ENCODE results near the gene SLC9A2.
A peak's percentile ranks its signal among the peaks of the same experiment; 100 is the strongest.

SLC9A2 gene

GRCh38 chr2:102726128-102727087, 107.1 kb downstream of the SLC9A2 start:
- no peak for DNase-seq (ENCODE audit: low spot score)

- no peak for DNase-seq (ENCODE audit: low spot score)
Observed at GRCh38 chr2:102735416-102736109, 116.2 kb downstream of the SLC9A2 start.

- DNase-seq (ENCODE audit: low spot score) = no peak
Observed at GRCh38 chr2:102736110-102736409, 116.7 kb downstream of the SLC9A2 start.

- peak; percentile 81 for DNase-seq (ENCODE audit: low spot score)
Observed at GRCh38 chr2:102736410-102737409, 117.4 kb downstream of the SLC9A2 start.

GRCh38 chr2:102737431-102737830, 118.1 kb downstream of the SLC9A2 start:
- no peak for DNase-seq (ENCODE audit: low spot score)

DNA sequence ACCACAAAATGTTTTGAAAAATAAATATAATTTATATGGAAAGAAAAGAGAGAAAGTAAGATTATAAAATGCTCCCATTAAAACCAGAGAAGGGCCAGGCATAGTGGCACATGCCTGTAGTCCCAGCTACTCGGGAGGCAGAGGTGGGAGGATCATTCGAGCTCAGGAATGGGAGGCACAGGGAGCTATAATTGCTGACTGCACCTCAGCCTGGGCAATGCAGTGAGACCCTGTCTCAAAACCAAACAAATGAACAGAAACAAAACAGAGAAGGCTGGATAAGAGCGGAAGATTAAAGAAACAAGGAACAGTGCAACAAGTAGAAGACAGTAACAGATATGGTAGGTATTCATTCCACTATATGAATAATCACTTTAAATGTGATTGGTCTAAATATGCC, 123.9 kb downstream of the SLC9A2 start:
- no peak for DNase-seq (ENCODE audit: low spot score)

- no peak for DNase-seq (ENCODE audit: low spot score)
Observed at GRCh38 chr2:102748107-102748506, 128.8 kb downstream of the SLC9A2 start.

GRCh38 chr2:102749938-102750337, 130.6 kb downstream of the SLC9A2 start:
- DNase-seq (ENCODE audit: low spot score) = peak; percentile 30

DNA sequence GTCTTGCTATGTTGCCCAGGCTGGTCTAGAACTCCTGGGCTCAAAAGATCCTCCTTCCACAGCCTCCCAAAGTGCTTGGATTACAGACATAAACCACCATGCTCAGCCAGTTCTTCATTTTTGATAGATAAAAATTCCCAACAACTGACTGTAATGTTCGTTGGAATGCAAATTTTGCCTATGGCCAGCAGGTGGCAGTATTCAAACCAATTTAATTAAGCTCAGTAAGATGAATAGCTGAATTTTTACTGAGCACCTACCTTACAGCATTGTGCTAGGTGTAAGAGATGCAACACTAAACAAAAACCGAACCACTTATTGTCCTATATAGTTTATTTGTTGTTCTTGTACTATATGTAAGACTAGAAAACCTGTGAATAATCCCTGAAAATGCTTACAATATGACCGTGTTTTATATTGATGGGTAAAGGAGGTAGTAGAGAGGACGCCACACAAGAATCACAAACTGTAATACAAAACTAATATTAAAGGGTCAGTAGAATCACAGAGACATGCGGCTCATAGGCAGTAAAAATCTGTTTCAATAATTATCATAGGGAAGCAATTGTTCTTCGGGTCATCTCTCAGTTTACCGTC, 134.3 kb downstream of the SLC9A2 start:
- peak; percentile 64 for DNase-seq (ENCODE audit: low spot score)

DNA sequence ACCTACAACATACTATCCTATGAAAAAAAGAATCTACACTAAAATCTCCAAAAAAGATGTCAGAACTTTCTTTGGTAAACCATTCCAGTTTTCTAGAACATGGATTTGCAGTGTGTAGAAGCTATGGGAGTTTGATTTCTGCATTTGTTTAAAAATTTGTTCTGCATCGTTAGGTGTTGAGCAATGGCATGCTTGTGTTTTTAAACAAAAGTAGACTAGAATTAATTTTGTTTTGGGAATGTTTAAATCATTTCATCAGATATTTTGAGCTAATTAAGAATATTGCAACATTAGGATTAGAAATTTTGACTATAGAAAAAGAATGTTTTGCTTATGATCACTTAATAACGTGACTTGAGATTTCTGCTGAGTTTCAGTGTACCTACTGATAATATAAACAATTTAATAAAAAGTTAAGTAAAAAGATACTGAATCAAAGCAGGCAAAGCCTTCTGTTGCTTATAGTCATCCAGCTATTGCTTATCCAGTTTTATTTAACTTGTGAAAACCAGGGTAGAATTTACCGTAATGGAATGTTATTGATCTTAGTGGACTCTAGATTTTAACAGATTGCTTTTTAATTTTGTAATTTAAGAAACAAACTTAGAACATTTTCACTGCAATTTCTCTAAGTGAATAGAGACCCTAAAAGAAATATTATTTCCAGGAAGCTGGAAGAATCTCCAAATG, 135.2 kb downstream of the SLC9A2 start:
- DNase-seq (ENCODE audit: low spot score) = no peak

DNA sequence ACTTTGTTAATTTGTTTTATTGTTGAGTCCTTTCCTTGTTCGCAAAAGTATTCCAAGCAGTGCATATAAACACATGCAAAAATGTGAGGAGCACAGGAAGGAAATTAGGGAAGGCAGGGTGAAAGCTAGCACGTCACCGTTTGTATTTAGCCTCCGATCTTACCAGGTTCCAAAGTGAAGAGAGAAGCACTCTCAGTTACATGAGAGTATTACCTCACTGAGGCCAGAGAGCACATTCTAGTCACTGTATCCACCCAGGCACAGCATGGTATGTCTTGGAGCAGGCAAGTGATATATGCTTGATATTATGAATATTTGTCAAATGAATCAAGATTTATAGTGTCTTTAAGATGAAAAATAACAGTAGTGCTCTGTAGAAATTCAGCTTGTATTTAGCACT, 135.9 kb downstream of the SLC9A2 start:
- DNase-seq (ENCODE audit: low spot score) = no peak

DNA sequence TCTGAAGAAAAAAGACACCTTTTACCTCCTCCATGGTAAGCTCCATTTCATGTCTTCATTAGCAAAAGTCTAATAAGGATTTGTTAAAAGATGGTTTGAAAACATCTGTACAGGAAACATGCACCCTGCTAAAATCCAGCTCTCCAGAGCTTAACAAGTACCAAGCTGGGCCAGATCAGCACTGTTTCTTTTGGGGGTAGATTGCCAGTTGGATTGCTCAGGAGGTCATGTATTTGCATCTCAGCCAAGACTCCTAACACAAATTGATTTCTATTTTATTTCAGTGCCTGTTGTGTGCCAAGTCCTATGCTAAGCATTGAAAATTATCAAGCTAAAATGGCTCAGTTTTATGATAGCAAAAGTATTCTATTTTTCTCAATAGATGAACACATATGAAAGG, 139.1 kb downstream of the SLC9A2 start:
- no peak for DNase-seq (ENCODE audit: low spot score)
